Sigmoid colon (tissue), 4 donors: ENCODE results near the gene SRP68.

Experiments used
- CTCF ChIP-seq, 4 experiments: fragments of 450-650 bp in 3 of 4; fragments of 200-600 bp in 1 of 4; IDR thresholded peaks; one replicate each; pipeline ENCODE4 v1.5.1; 2016 to 2019; ENCODE audit warnings: antibody characterized with exemption in 4 of 4, mild to moderate bottlenecking in 3 of 4, moderate library complexity in 2 of 4
- EP300 ChIP-seq, 4 donors: sonication (generic); formaldehyde crosslinking; IDR thresholded peaks; one replicate each; pipeline ENCODE4 v1.6.1; 2017; ENCODE audit warnings: antibody characterized with exemption in 4 of 4
- POLR2A ChIP-seq, 2 donors: fragments of 450-650 bp; IDR thresholded peaks; one replicate each; pipeline ENCODE4 v1.6.1; 2016; ENCODE audit warnings: antibody characterized with exemption in 2 of 2, mild to moderate bottlenecking in 2 of 2, moderate library complexity in 2 of 2
- POLR2AphosphoS5 ChIP-seq, 4 donors: sonication (generic); formaldehyde crosslinking; IDR thresholded peaks; one replicate each; pipeline ENCODE4 v1.6.1; 2017; ENCODE audit warnings: antibody characterized with exemption in 4 of 4

GRCh38 chr17:76007850-76008165, 64.5 kb downstream of the SRP68 start:
- no peak for TF ChIP-seq CTCF (IDR thresholded peaks at IDR 0.05)
- no peak for TF ChIP-seq POLR2A (IDR thresholded peaks at IDR 0.05)
- no peak for TF ChIP-seq POLR2AphosphoS5 (IDR thresholded peaks at IDR 0.05)
- TF ChIP-seq EP300 (IDR thresholded peaks at IDR 0.05) = no peak
